IPS DF 6.9 (cell line): ENCODE results near the gene GTF3C5.
"Not testable (repeated sequence)": the region's sequence is repeated elsewhere in the genome, so short reads cannot be mapped to it uniquely, and the experiment has no call there.

ENCODE experiments used
- DNase-seq: peaks from one replicate; pipeline ENCODE4 v3.0.0-alpha.2; 2013; ENCODE audit warnings: low read depth, low spot score
- H3K27ac ChIP-seq: one replicate; pipeline ENCODE4 v1.5.1; 2013; ENCODE audit warnings: low read length, control low read depth
- H3K27me3 ChIP-seq: 2 replicates; pipeline ENCODE4 v1.6.1; 2013; ENCODE audit warnings: mild to moderate bottlenecking, low read length; ENCODE audit not compliant: control insufficient read depth, insufficient read depth
- H3K36me3 ChIP-seq: 2 replicates; pipeline ENCODE4 v1.6.1; 2013; ENCODE audit warnings: low read length; ENCODE audit not compliant: control insufficient read depth, insufficient read depth
- H3K4me1 ChIP-seq: 2 replicates; pipeline ENCODE4 v1.6.1; 2013; ENCODE audit warnings: low read length; ENCODE audit not compliant: control insufficient read depth, insufficient read depth
- H3K4me3 ChIP-seq: 2 replicates; pipeline ENCODE4 v1.5.1; 2013; ENCODE audit warnings: mild to moderate bottlenecking, low read length
- H3K9me3 ChIP-seq: 2 replicates; pipeline ENCODE4 v1.6.1; 2013; ENCODE audit warnings: low read length, inconsistent platforms; ENCODE audit not compliant: control insufficient read depth, insufficient read depth
- WGBS: extraction: QIAGEN DNeasy Blood & Tissue Kit; methylation state at CpG from one replicate; pipeline ENCODE4 v1.1.7; 2013; ENCODE audit warnings: mixed read lengths, missing lambda C conversion rate; ENCODE audit not compliant: insufficient read length, insufficient coverage; 5-methylcytosine and 5-hydroxymethylcytosine counted together

The GTF3C5 gene

DNA sequence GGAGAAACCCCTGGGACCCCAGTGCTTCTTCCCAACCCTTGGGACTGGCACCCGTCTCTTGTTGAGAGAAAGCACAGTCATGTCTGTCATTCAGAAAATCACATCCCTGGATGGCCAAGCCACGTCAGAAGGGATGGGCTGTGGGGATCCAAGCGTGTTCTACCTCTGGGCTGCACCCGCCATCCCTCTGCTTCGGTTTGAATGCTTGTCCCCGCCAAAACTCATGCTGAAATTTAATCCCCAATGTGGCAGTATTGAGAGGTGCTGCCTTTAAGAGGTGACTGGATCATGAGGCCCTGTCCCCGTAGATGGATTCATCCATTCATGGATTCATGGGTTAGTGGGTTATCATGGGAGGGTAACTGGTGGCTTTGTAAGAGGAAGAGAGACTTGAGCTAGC is 58.0 kb downstream of the GTF3C5 start:
- H3K36me3 ChIP-seq: no peaks in the 10 kb centered on the region
- no peaks in the 10 kb centered on the region for H3K9me3 ChIP-seq
- WGBS: no CpG with 5 or more reads among the region's 7 CpGs
- H3K4me3 ChIP-seq: no peak overlapping the region
- no peak for DNase-seq
- no peak overlapping the region for H3K27ac ChIP-seq
- no peaks in the 10 kb centered on the region for H3K27me3 ChIP-seq
- H3K4me1 ChIP-seq: no peaks in the 10 kb centered on the region

DNA sequence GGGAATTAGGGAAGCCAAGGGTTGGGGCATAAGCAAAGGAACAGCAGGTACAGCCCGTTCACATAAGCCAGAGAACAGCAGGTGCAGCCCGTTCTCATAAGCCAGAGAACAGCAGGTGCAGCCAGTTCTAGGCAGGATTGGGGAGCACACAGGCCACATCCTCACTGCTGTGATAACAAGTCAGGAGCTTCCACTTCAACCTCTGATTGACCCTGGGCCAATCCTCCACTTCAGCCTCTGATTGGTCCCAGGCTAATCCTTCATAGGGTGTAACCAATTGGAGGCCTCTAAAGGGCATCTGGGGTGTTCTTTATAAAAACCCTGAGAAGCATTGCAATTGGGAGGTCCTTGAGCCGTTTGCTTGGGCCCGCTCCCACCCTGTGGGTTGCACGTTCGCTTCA is 58.5 kb downstream of the GTF3C5 start:
- no peaks in the 10 kb centered on the region for H3K27me3 ChIP-seq
- WGBS: no CpG with 5 or more reads among the region's 6 CpGs
- no peak overlapping the region for H3K4me3 ChIP-seq
- no peaks in the 10 kb centered on the region for H3K9me3 ChIP-seq
- H3K36me3 ChIP-seq: no peaks in the 10 kb centered on the region
- H3K4me1 ChIP-seq: no peaks in the 10 kb centered on the region
- H3K27ac ChIP-seq: no peak overlapping the region
- DNase-seq: no peak

DNA sequence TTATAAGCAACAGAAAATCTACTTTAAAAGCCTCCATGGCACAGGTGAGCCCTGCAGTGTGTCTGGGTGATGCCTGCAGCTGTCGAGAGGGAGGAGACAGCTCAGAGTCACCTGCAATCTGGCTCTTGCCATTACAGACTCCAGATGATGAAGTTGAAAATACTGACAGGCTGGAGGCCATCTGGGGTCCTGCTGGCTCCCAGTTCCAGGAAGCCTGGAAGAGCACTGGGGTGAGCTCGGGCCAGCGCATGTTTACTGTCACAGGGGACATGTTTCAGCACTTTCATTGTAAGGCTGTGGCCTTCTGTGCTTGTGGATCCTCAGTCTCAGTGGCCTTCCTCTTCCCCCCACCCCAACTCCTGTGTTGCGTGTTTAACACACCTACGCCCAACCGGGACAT is 59.4 kb downstream of the GTF3C5 start:
- Histone ChIP-seq H3K27ac (no peak overlapping the region), H3K4me1 (no peaks in the 10 kb centered on the region)

DNA sequence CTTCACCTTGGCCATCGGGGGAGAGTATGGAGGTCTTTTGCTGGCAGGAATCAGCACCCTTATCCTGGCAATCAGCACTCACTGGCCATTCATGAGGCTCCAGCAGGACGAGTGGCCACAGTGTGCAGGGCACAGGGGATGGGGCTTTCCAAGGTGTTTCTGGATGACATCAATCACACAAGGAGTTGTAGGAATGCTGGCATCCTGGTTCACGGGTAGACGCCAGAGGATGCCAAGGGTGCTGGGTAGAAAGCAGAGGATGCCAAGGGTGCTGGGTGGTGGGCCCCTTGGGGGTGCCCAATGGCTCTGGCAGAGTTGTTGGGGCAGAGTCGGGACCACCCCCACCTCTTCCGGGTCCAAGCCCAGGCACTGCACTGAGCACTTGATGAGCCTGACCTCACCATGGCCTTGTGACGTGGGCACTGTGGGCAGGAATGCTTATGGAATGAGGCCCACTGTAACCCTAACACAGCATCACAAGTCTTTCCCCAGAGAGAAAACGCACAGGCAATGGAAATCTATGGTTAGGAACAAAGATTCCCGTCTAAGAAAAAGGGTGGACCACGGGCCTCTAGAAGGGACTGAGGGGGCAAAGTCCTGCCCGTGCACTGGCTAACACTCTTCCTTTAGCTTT is 60.1 kb downstream of the GTF3C5 start:
- WGBS: no CpG with 5 or more reads among the region's 11 CpGs
- no peak overlapping the region for H3K27ac ChIP-seq
- no peak overlapping the region for H3K4me3 ChIP-seq

More for the DNA sequence above, 59.4 kb downstream of the GTF3C5 start:
- Histone ChIP-seq H3K27me3 (no peaks in the 10 kb centered on the region), H3K4me3 (no peak overlapping the region), H3K36me3 (no peaks in the 10 kb centered on the region), H3K9me3 (no peaks in the 10 kb centered on the region)
- no CpG with 5 or more reads among the region's 6 CpGs for WGBS
- DNase-seq: no peak

DNA sequence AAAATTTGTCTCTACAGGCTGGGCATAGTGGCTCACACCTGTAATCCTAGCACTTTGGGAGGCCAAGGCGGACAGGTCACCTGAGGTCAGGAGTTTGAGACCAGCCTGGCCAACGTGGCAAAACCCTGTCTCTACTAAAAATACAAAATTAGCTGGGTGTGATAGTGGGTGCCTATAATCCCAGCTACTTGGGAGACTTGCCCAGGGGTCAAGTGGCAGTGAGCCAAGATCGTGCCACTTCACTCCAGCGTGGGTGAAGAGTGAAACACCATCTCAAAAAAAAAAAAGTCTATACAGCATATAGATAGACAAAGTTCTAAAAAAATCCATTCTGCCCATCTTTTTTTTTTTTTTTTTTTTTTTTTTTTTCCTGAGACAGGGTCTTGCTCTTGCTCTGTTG is 63.6 kb downstream of the GTF3C5 start:
- WGBS: no CpG with 5 or more reads among the region's 4 CpGs
- H3K9me3 ChIP-seq, DNase-seq, H3K4me1 ChIP-seq, H3K27ac ChIP-seq, H3K4me3 ChIP-seq, H3K36me3 ChIP-seq, H3K27me3 ChIP-seq: not testable (repeated sequence)

More for the DNA sequence above, 60.1 kb downstream of the GTF3C5 start:
- Histone ChIP-seq H3K9me3 (no peaks in the 10 kb centered on the region), H3K36me3 (no peaks in the 10 kb centered on the region), H3K4me1 (no peaks in the 10 kb centered on the region), H3K27me3 (no peaks in the 10 kb centered on the region)
- DNase-seq: no peak

DNA sequence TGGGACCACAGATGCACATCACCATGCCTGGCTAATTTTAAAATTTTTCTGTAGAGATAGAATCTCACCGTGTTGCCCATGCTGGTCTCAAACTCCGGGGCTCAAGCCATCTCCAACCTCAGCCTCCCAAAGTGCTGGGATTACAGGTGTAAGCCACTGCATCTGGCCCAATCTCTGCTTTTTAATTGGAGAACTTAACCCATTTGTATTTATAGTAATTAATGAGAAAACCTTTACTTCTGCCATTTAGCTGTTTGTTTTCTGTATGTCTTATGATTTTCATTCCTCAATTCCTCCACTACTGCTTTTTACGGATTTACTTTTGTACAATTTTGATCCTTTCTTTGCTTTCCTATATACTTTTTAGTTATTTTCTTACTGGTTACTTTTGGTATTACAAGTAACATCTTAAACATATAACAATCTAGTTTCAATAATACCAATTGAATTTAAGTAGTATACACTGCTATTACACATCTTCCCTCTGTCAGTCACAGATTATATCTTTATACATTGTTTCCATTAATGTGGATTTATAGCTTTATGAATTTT is 64.1 kb downstream of the GTF3C5 start:
- Histone ChIP-seq H3K4me1 (no peaks in the 10 kb centered on the region), H3K27ac (no peak overlapping the region), H3K36me3 (peaks cover 10% of the 10 kb centered on the region), H3K27me3 (no peaks in the 10 kb centered on the region), H3K9me3 (no peaks in the 10 kb centered on the region), H3K4me3 (no peak overlapping the region)
- DNase-seq: no peak
- no CpG with 5 or more reads among the region's 3 CpGs for WGBS

DNA sequence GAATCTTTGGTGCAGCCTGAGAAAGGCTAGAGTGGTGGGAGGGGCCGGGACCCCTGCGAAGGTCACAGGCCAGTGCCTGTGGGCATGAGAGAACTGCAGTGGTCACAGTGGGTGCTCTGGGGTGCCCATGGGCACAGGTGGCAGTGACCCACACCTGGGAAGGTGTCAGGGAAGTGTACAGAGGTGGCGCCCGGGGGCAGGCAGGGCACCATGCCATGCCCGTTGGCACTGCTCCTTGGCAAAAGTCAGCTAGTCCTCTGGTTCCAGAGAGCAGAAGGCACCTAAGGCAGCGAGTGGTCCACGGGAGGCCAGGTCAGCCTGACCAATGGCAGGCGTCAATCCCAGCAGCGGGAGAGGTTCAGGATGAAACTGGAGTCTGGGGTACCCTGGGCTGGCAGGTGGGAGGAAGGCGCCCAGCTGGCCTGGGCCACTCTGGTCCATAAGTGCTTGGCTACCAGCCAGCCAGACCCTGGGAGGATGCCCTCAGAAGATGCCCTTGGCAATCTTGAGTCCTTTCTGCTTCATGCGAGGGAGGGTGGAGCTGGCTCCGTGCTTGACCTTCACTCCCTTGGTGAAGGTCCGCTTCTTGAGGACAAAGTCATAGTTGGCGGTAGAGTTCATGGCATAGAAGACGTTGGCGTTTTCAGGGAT is 67.4 kb downstream of the GTF3C5 start:
- Histone ChIP-seq H3K9me3 (no peaks in the 10 kb centered on the region), H3K4me3 (no peak overlapping the region), H3K27me3 (no peaks in the 10 kb centered on the region), H3K36me3 (peaks cover 18% of the 10 kb centered on the region), H3K4me1 (no peaks in the 10 kb centered on the region), H3K27ac (no peak overlapping the region)
- DNase-seq: no peak
- no CpG with 5 or more reads among the region's 16 CpGs for WGBS

DNA sequence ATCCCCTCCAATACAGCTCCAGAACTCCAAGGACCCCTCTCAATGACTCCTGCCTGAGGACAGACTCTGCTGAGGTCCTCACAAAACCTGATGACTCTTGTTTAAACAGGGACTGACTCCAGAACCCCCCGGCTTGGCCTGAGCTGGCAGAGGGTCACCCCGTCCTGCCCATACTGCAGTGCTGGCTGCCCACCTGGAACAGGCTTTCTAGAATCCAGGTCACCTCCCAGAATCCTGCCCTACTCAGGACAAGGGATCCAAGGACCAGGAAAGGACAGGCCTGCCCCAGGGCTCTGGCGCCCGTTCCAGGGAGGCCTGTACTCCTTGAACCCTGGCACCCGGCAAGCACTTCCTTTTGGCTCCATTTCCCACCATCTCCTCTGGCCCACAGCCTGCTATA is 68.1 kb downstream of the GTF3C5 start:
- Histone ChIP-seq H3K36me3 (peaks cover 18% of the 10 kb centered on the region), H3K27ac (no peak overlapping the region), H3K9me3 (no peaks in the 10 kb centered on the region), H3K4me1 (no peaks in the 10 kb centered on the region), H3K4me3 (no peak overlapping the region), H3K27me3 (no peaks in the 10 kb centered on the region)
- no CpG with 5 or more reads among the region's 5 CpGs for WGBS
- DNase-seq: no peak

DNA sequence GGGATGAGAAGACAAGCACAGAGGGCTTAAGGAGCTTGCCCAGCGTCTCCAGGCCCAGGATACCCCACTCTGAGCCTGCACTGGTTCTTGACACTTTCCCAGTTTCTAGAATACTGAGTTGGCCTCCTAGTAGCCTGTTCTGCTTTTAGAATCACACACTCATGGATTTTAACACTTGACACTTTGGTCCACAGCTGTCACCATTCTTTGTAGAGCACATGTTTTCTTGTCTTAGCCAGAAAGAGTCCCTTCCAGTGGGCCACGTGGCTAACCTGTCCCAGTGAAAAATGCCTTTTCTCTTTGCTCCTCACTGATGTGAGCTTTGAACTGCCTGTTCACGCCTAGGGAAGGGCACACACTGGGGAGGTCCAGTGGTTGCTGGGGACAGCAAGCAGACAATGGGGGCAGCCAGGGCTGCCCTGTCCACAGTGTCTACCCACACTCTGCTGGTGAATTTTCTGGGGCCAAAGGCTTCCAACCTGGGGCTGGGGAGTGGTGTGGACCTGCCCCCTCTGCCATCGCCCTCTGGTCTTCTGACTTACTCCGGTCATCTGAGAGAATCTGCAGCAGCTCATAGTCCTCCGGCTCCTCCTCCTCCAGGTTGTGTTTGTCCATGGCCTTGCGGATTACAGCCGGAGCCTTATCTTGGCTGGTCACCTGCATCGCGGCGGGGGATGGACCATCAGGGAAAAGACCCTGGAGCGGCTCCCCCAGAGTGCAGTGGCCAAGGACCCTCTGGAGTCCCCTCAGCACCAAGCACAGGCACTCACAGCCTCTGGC is 69.1 kb downstream of the GTF3C5 start:
- Histone ChIP-seq H3K36me3 (peaks cover 18% of the 10 kb centered on the region), H3K9me3 (no peaks in the 10 kb centered on the region), H3K4me3 (no peak overlapping the region), H3K27me3 (no peaks in the 10 kb centered on the region), H3K27ac (no peak overlapping the region), H3K4me1 (no peaks in the 10 kb centered on the region)
- WGBS: no CpG with 5 or more reads among the region's 12 CpGs
- no peak for DNase-seq

DNA sequence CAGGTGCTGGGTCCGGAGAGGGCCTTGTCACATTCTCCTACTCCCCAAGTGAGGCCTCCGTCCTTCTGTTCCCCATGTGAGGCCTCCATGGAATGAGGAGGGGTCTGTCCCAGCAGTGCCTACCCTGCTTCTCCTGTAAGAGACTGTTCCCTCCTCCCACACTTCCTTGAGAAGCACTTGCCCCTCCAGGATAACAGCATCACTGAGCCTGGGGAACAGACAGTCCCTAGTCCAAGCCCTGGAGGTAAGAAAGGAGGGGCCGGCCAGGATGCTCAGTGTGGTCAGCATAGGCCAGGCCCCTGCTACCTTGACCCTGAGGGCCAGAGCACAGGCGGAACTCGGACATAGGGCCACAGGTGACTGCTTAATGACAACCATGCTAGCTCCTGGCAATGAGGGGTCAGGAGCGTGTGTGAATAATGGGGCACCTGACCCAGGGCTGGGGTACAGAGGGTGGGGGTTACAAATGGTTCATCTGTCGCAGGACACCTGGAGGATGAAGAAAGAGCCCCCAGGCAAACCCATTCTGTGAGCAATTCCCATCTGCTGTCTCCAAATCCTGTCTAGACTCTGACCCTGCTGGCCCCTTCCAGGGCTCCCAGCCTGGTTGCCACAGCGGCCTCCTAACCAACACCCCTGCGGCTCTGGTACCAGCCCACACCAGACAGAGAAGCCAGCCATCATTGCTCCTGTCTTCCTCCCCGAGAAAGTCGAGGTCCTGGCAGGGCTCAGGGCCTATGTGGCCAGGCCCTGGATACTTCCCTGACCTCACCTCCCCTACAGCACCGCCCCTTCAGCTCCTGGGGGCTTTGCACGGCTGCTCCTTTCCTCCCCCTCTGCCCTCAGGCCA is 69.9 kb downstream of the GTF3C5 start:
- Histone ChIP-seq H3K27me3 (no peaks in the 10 kb centered on the region), H3K4me1 (no peaks in the 10 kb centered on the region), H3K36me3 (peaks cover 18% of the 10 kb centered on the region), H3K9me3 (no peaks in the 10 kb centered on the region), H3K27ac (no peak overlapping the region), H3K4me3 (no peak overlapping the region)
- DNase-seq: no peak
- no CpG with 5 or more reads among the region's 13 CpGs for WGBS
